Naive thymus-derived CD8-positive, alpha-beta T cell (primary cell): ENCODE data around the gene SLC12A3. TPM values are rescaled to one million over a fixed set of nuclear protein-coding genes. Genes with fewer than 3 reads are reported as not detected.

ENCODE experiments used
- ATAC-seq, 2 donors: fragments of 150-1000 bp; cut with Tn5 transposase in 1 of 2; sonication (Bioruptor Pico), chemical (Tn5 transposase) in 1 of 2; 1 replicate in 1 of 2; 2 replicates in 1 of 2; pipeline ENCODE4 v1.10.0; 2021; ENCODE audit warnings: mild to moderate bottlenecking in 2 of 2, moderate library complexity in 2 of 2
- POLR2A ChIA-PET: fragments of 350-600 bp; sonication (Branson Sonifier 250); formaldehyde crosslinking; loops from one replicate; lab custom pipeline; 2021; ENCODE audit warnings: antibody characterized with exemption; lab: Charles Lee
- DNase-seq, 10 donors: peaks; one replicate each; pipeline versions ENCODE4 v3.0.0 to v3.0.0-alpha.2; 2020 to 2022
- H3K27ac Mint-ChIP-seq, 10 donors: one replicate each; pipeline ENCODE4 v1.8.0; 2020 to 2022; ENCODE audit warnings: mild to moderate bottlenecking in 10 of 10, mixed read lengths in 10 of 10, moderate library complexity in 4 of 10, inconsistent platforms in 1 of 10
- H3K27me3 Mint-ChIP-seq, 5 donors: one replicate each; pipeline ENCODE4 v1.8.0; 2021 to 2022; ENCODE audit warnings: mixed read lengths in 5 of 5
- H3K36me3 Mint-ChIP-seq, 3 donors: one replicate each; pipeline ENCODE4 v1.8.0; 2020 to 2022; ENCODE audit warnings: mixed read lengths in 3 of 3, mild to moderate bottlenecking in 2 of 3, inconsistent platforms in 1 of 3
- H3K4me1 Mint-ChIP-seq, 4 donors: one replicate each; pipeline ENCODE4 v1.8.0; 2021 to 2022; ENCODE audit warnings: mixed read lengths in 4 of 4
- H3K4me3 Mint-ChIP-seq, 10 donors: one replicate each; pipeline ENCODE4 v1.8.0; 2020 to 2022; ENCODE audit warnings: mild to moderate bottlenecking in 10 of 10, mixed read lengths in 10 of 10, moderate library complexity in 6 of 10, inconsistent platforms in 1 of 10
- H3K9me3 Mint-ChIP-seq, 9 donors: one replicate each; pipeline ENCODE4 v1.8.0; 2020 to 2022; ENCODE audit warnings: mixed read lengths in 9 of 9, mild to moderate bottlenecking in 3 of 9, inconsistent platforms in 1 of 9, moderate library complexity in 1 of 9
- polyA plus RNA-seq, 3 donors: library from polyadenylated mRNA; unstranded; fragments of 300-500 nt; fragmentation: Illumina TruSeq; gene quantifications; one replicate each; pipeline ENCODE4 v1.2.3, GENCODE V29; 2021
- total RNA-seq, 8 experiments: library from RNA in 2 of 8; stranded (reverse) in 2 of 8; gene quantifications; one replicate each; pipeline ENCODE4 v1.2.3 and lab custom pipeline; 2021 to 2026

The SLC12A3 gene
- total and polyA plus RNA-seq, 5 experiments from 2014 or later = not detected

DNA sequence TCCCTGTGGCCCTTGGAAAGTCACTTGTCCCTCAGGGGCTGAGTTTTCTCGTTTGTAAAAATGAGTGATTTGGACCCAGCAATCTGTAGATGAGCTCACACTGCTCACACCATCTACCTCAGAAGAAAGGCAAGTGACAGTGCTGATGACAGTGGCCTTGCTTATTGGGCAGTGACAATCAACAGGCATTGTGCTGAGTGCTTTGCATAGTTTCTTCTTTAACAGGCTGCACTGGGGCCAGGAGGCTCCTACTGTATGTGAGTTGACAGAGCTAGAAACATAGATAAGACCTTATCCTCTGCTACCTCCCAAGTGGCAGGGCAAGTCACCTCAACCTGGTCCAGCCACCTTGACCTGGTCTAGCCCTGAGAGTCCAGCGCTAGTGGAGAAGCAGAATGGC lies 29.7 kb upstream of the SLC12A3 start:
- Mint-ChIP-seq H3K36me3 (peaks cover 0 to 92% (median 18%) of the 10 kb centered on the region in 3 donors), H3K27me3 (no peaks in the 10 kb centered on the region), H3K4me3 (no peak overlapping the region), H3K9me3 (no peaks in the 10 kb centered on the region), H3K27ac (peak overlapping the region in 1 of 10 donors; percentile 29), H3K4me1 (peaks cover 7 to 17% (median 11%) of the 10 kb centered on the region in 4 donors)
- POLR2A ChIA-PET = no interaction called here
- no peak for ATAC-seq
- DNase-seq = no peak

- no peak for DNase-seq
- peak overlapping the region in 6 of 10 donors; percentile 10 to 79 (median 68) for H3K27ac Mint-ChIP-seq
- POLR2A ChIA-PET = interaction anchor here (0.8 kb wide), 1 partner anchor 9 kb away, joined by 3 read pairs; no protein-coding TSS in a partner anchor
- no peaks in the 10 kb centered on the region for H3K9me3 Mint-ChIP-seq
- peaks cover 6 to 91% (median 25%) of the 10 kb centered on the region in 3 donors for H3K36me3 Mint-ChIP-seq
- no peaks in the 10 kb centered on the region for H3K27me3 Mint-ChIP-seq
- ATAC-seq = no peak
- peaks cover 7 to 17% (median 11%) of the 10 kb centered on the region in 4 donors for H3K4me1 Mint-ChIP-seq
- no peak overlapping the region for H3K4me3 Mint-ChIP-seq
These were observed 28.4 kb upstream of the SLC12A3 start for GRCh38 chr16:56836410-56837230.

DNA sequence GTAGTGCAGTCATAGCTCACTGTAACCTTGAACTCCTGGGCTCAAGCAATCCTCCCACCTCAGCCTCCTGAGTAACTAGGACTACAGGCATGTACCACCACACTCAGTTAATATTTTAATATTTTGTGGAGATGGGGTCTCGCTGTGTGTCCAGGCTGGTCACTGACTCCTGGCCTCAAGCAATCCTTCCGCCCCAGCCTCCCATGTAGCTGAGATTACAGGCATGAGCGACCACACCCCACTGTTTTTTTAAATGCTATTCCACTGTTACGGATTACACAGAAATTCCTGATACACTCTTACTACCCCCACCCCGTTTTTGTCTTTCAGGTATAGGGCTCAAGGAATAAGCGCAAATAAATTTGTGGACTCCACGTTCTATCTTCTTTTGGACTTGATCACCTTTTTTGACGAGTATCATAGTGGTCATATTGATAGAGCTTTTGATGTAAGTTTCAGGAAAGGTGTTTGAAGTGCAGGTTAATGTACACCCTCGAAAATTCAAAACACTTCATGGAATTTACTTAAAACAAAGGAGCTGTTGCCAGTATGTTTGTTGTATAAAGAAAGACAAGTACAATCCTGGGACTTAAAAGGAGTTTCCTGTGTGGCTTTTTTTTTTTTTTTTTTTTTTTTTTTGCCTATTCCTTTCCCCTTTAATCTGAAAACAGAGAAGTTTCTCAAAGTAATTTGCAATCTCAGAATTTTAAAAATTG lies 26.2 kb upstream of the SLC12A3 start:
- peak overlapping the region in 1 of 10 donors; percentile 33 for H3K4me3 Mint-ChIP-seq
- ATAC-seq = peak in 1 of 2 donors; percentile 20
- POLR2A ChIA-PET = interaction anchor here (0.7 to 2.4 kb wide), 3 partner anchors 10 to 92 kb away, joined by 3 to 14 read pairs (median 6); no protein-coding TSS in a partner anchor
- no peaks in the 10 kb centered on the region for H3K27me3 Mint-ChIP-seq
- H3K27ac Mint-ChIP-seq = peak overlapping the region in 5 of 10 donors; percentile 15 to 54 (median 47)
- H3K36me3 Mint-ChIP-seq = peaks cover 8 to 92% (median 30%) of the 10 kb centered on the region in 3 donors
- no peak for DNase-seq
- peaks cover 7 to 17% (median 11%) of the 10 kb centered on the region in 4 donors for H3K4me1 Mint-ChIP-seq
- no peaks in the 10 kb centered on the region for H3K9me3 Mint-ChIP-seq

- POLR2A ChIA-PET = no interaction called here
- no peaks in the 10 kb centered on the region for H3K27me3 Mint-ChIP-seq
These were observed 23.8 kb upstream of the SLC12A3 start for GRCh38 chr16:56841233-56841632.

DNA sequence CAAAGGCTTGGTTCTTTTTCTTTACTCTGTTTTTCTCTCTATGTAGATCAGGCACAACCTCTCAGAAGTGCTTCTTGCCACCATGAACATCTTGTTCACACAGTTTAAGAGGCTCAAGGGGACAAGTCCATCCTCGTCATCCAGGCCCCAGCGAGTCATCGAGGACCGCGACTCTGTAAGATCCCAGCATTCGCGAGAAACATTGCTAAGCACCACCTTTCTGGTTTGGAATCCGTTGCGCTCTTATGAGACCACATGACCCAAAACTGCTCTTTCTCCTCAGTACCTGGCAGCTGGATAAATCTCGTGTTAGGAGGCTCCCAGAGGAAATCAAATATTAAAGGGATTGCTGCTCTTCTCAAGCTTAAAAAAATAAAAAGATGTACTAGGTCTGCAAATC lies 23.3 kb upstream of the SLC12A3 start:
- ATAC-seq = no peak
- no peak overlapping the region for H3K4me3 Mint-ChIP-seq
- DNase-seq = no peak
- no peaks in the 10 kb centered on the region for H3K9me3 Mint-ChIP-seq
- peaks cover 7 to 19% (median 13%) of the 10 kb centered on the region in 4 donors for H3K4me1 Mint-ChIP-seq
- no peaks in the 10 kb centered on the region for H3K27me3 Mint-ChIP-seq
- H3K36me3 Mint-ChIP-seq = peaks cover 8 to 80% (median 35%) of the 10 kb centered on the region in 3 donors
- peak overlapping the region in 2 of 10 donors; percentile 34 to 63 for H3K27ac Mint-ChIP-seq
- POLR2A ChIA-PET = interaction anchor here (0.7 kb wide), 1 partner anchor 10 kb away, joined by 4 read pairs; no protein-coding TSS in a partner anchor

More at GRCh38 chr16:56841233-56841632, 23.8 kb upstream of the SLC12A3 start:
- Mint-ChIP-seq H3K27ac (peak overlapping the region in 1 of 10 donors; percentile 17), H3K9me3 (no peaks in the 10 kb centered on the region), H3K4me3 (no peak overlapping the region), H3K4me1 (peaks cover 7 to 17% (median 11%) of the 10 kb centered on the region in 4 donors), H3K36me3 (peaks cover 8 to 85% (median 36%) of the 10 kb centered on the region in 3 donors)
- no peak for ATAC-seq
- no peak for DNase-seq

GRCh38 chr16:56842133-56842532 lies 22.9 kb upstream of the SLC12A3 start:
- Mint-ChIP-seq H3K4me1 (peaks cover 10 to 24% (median 17%) of the 10 kb centered on the region in 4 donors), H3K27me3 (no peaks in the 10 kb centered on the region), H3K27ac (peak overlapping the region in 1 of 10 donors; percentile 24), H3K9me3 (no peaks in the 10 kb centered on the region), H3K4me3 (no peak overlapping the region), H3K36me3 (peaks cover 8 to 76% (median 32%) of the 10 kb centered on the region in 3 donors)
- DNase-seq (no peak), ATAC-seq (no peak)
- POLR2A ChIA-PET = interaction anchor here (0.7 kb wide), 1 partner anchor 10 kb away, joined by 4 read pairs; no protein-coding TSS in a partner anchor

- Mint-ChIP-seq H3K4me1 (peaks cover 13 to 30% (median 25%) of the 10 kb centered on the region in 4 donors), H3K36me3 (peaks cover 8 to 60% (median 32%) of the 10 kb centered on the region in 3 donors), H3K27me3 (no peaks in the 10 kb centered on the region), H3K9me3 (peaks cover 0 to 3% (median 0%) of the 10 kb centered on the region in 9 donors), H3K27ac (peak overlapping the region in 3 of 10 donors; percentile 6 to 55 (median 15)), H3K4me3 (no peak overlapping the region)
- POLR2A ChIA-PET = no interaction called here
- no peak for ATAC-seq
- DNase-seq = no peak
These were observed 21.0 kb upstream of the SLC12A3 start for GRCh38 chr16:56844056-56844455.

DNA sequence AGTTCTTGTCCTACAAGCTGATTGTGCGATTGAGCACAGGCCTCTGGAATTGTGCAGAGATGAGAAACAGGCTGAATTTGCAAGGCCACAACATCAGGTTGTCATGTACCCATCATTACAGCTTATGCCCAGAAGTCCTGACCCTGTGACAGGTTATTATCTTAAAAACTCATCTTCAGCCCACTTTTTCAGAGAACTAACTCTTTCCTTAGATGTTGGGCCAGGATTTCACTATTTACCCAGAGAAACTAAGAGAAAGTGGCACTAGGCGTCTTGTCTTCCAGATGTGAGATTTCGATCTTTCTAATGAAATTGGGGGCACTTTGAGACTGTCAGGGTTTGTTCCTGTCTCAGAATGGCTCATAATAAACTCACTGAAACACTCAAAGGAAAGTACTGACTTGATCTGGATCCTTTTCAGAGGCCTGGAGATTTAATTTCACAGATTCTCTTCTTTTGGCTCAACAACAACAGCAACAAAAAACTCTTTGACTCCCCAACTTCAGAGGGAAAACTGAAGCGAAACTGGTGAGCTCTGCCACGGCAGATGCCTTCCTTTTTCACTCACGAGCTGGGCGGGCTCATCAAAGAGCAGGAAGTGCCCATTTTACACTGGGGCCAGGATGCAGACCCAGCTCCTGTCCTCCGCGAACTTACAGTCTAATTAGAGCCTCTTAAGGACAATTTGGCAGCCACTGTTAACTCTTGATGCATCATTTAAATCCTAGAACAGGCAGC lies 17.7 kb upstream of the SLC12A3 start:
- ATAC-seq (peak; percentile 49 to 80), DNase-seq (peak in 3 of 10 donors; percentile 12 to 28 (median 22))
- Mint-ChIP-seq H3K27me3 (no peaks in the 10 kb centered on the region), H3K27ac (peak overlapping the region; percentile 46 to 95 (median 85)), H3K4me1 (peaks cover 10 to 33% (median 31%) of the 10 kb centered on the region in 4 donors), H3K36me3 (peaks cover 0 to 29% (median 21%) of the 10 kb centered on the region in 3 donors), H3K9me3 (peaks cover 0 to 3% (median 0%) of the 10 kb centered on the region in 9 donors), H3K4me3 (peak overlapping the region in 9 of 10 donors; percentile 2 to 65 (median 44))
- POLR2A ChIA-PET = interaction anchor here (0.8 to 1.7 kb wide), 4 partner anchors 12 to 139 kb away, joined by 3 to 20 read pairs (median 4); no protein-coding TSS in a partner anchor

- Mint-ChIP-seq H3K27me3 (no peaks in the 10 kb centered on the region), H3K4me3 (peak overlapping the region in 2 of 10 donors; percentile 12 to 14), H3K36me3 (peaks cover 0 to 20% (median 14%) of the 10 kb centered on the region in 3 donors), H3K9me3 (peaks cover 0 to 3% (median 0%) of the 10 kb centered on the region in 9 donors), H3K27ac (peak overlapping the region in 9 of 10 donors; percentile 19 to 95 (median 77)), H3K4me1 (peaks cover 10 to 33% (median 31%) of the 10 kb centered on the region in 4 donors)
- POLR2A ChIA-PET = interaction anchor here (0.8 to 1.7 kb wide), 3 partner anchors 11 to 140 kb away, joined by 4 to 20 read pairs (median 4); no protein-coding TSS in a partner anchor
- DNase-seq (no peak), ATAC-seq (no peak)
These were observed 16.7 kb upstream of the SLC12A3 start for GRCh38 chr16:56848029-56848936.

GRCh38 chr16:56848955-56849689 lies 15.9 kb upstream of the SLC12A3 start:
- DNase-seq (no peak), ATAC-seq (no peak)
- Mint-ChIP-seq H3K36me3 (peaks cover 0 to 11% (median 6%) of the 10 kb centered on the region in 3 donors), H3K4me3 (no peak overlapping the region), H3K4me1 (peaks cover 10 to 33% (median 31%) of the 10 kb centered on the region in 4 donors), H3K27ac (peak overlapping the region in 8 of 10 donors; percentile 30 to 74 (median 54)), H3K9me3 (peaks cover 0 to 3% (median 0%) of the 10 kb centered on the region in 9 donors), H3K27me3 (no peaks in the 10 kb centered on the region)
- POLR2A ChIA-PET = no interaction called here
